Activated CD4-positive, CD25-positive, alpha-beta regulatory T cell treated with anti-CD3 and anti-CD28 coated beads, Interleukin-2, amount 50 U/mL, for 24 hours (primary cell): ENCODE measurements around the gene MCM9.
"Not testable (repeated sequence)": the region's sequence is repeated elsewhere in the genome, so short reads cannot be mapped to it uniquely, and the experiment has no call there.

Source experiments
- ATAC-seq, 2 donors: fragments of 150-1000 bp; cut with Tn5 transposase; one replicate each; pipeline ENCODE4 v1.10.0; 2021; ENCODE audit warnings: mild to moderate bottlenecking in 1 of 2, moderate library complexity in 1 of 2

MCM9 gene

DNA sequence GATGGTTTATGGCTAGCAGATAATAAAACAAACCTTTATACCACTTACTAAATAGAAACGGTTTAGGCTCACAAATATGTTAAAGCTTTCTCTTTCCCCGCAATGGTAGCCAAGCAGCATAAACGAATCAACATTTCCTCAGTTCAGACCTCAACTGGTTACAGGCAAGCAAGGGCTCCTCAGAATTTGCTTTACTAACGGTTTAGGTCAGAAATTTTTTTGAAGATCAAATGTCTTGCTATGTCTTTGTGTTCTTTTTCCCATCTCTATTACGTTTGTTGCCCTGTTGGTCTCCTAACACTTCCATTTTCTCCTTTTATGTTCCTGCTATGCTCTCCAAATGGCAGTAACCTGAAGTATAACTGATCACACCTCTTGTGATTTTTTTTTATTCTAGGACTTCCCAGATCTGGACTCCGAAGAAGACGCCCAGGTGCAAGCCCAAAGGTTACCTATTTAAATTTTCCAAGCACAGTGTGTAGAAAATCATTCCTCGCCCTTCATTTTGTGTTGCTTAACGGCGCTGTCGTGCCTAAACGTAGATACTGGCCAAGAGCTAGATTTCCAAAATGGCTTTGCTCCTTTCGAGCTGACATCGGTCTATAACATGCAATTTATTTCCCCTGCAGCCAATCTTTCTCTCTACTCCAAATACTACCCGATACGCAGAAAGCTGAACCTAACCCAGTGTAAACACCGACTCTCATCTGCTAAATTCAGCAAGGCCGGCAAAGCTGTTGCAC is 41.7 kb downstream of the MCM9 start:
- peak; percentile 8 to 19 for ATAC-seq

DNA sequence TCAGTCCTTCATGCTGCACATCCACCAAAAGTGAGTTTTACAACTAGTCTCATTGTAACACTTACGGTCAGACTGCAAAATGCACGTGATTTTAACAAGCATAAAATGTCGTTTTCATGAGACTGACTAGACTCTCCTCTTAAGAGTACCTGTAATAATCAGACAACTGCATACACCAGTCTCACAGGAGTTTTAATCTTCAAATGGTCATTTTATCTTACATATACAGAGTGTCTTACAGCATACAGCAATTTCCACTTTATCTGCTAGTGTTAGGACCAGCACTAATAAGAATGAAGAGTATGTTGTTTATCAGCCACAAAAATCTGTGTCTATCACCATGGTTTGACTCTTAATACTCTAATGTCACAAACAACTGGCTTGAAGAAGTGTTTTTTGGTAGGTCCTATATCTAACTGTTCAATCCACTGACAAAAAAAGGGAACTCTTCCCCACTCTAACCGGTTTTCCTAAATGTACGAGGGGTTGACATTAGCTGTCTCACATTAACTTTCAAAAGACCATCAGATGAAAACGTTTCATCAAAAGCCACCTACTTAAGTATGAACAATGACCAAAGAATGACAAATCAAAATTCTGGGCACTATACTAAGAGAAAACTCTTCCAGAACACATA is 42.5 kb downstream of the MCM9 start:
- ATAC-seq: no peak

DNA sequence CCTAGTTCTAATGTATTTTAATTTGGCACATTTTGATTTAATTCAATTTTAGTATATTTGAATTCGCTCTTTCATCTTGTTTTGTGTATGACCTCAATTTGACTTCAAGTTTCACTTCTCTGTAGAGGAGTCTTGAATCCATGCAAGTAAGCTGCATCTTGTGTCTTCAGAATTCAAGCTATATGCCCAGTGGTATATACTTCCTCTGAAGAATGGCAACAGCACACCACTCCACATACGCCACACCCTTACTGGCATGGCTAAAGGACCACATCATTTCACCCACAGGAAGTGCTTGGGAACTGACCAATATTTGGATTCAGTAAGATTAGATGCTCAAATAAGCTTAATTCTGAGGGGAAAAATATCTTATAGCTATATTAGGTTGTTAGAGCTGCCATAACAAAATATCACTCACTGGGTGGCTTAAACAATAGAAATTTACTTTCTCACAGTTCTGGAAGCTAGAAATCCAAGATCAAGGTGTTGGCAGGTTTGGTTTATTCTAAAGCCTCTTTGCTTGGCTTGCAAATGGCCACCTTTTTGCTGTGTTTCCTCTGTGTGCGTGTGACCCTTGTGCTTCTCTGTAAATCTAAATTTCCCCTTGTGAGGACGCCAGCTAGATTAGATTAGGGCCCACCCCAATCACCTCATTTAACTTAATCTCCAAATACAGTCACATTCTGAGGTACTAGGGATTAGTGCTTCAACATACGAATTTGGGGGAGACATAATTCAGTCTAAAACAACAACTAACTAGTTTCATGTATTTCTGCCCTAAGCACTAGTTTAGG is 43.8 kb downstream of the MCM9 start:
- ATAC-seq: no peak

DNA sequence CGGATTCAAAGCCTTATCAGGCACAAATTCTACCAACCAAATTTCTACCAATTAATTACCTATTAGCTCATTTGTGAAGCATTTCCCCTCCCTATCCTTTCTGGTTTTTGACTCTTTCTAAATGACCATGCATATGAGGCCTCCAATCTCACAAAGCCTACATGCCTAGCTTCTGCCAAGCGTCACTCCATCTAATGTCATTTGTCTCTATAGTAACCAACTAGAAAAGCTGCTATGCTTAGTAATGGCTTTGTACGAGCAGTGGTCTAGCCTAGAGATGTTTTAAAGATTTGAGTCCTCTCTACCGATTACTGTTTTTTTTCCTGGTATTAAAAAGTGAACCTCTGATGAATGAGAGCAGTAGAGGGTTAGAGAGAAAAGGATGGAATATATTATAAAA is 45.8 kb downstream of the MCM9 start:
- peak; percentile 14 to 41 for ATAC-seq

DNA sequence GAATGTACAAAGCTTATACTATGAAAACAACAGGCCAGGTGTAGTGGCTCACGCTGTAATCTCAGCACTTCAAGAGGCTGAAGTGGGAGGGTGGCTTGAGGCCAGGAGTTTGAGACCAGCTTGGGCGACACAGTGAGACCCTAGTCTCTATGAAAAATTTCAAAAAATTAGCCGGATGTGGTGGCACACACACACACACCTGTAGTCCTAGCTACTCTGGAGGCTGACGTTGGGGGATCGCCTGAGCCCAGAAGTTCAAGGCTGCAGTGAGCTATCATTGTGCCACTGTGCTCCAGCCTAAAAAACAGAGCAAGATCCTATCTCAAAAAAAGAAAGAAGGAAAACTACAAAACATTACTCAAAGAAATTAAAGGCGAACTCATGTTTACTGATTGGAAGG is 48.3 kb downstream of the MCM9 start:
- no peak for ATAC-seq

DNA sequence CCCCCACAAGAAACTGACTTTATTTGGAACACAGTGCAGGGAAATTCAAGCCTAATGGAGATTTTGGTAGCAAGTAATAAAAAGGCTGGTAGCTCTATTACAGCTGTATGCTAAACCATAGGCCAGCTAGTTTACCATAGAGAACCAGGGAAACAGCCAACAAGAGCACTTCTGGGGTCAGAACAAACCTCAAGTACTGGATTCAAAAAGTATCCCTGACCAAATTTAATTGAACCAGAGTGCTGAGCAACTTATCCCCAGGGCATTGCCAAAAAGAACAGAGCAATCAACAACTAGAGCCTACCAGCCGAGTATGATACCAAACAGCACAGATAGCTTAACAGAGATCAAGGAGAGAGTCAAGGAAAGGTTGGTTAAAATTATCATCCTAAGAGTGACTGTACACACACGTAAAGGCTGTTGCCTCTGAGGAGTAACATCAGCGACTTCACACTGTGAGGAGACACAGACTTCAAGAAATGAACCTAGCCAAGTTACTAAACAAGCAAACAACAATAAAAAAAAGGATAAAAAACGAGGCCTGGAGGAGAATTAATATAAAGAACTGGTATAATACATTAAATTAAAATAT is 52.5 kb downstream of the MCM9 start:
- no peak for ATAC-seq

DNA sequence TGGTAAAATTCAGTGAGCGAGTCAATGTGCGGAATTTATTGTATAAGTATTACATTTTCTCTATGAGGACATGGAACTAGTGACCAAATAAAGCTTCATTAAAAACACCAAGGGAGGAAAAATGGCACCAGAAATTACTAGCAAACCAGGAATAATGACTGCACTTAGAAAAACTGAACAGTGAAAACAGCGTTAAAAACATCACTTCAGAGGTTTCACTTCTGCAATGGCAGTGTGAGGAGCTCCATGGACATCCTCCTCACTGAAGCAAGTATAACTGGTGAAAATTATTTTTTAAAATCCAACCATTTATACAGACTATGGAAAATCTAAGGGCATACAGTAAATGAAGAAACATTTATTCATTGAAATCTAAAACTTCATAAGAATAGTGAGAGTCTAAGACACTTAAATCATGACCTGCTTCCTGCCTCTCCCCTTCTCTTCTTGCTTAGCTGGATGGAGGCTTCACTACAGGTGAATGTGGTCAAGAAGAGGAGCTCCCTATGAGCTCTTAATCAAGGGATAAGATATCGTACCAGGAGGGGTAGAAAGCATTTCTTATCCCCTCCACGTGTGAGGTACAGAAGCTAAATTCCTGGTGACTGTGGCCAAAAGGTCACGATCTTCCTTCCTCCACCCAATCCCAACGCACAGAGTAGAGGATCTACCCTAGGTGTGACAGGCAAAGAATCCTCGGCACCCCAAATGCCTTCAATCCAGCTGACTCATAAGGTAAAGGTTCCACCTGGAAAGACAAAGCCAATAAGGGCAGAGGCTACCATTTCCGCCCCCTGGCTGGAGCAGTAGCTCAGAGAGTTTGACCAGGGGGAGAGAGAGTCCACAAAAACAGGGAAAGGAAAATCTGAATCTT is 53.3 kb downstream of the MCM9 start:
- no peak for ATAC-seq

DNA sequence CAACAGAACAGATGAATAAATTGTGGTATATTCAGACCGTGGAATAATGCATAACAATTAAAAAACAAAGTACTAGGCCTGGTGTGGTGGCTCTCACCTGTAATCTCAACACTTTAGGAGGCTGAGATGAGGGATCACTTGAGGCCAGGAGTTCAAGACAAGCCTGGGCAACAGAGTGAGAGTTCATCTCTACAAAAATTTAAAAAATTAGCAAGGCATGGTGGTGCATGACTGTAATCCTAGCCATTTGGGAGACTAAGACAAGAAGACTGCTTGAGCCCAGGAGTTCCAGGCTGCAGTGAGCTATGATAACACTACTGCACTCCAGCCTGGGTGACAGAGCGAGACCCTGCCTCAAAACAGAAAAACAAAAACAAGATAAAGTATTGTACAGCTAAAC is 57.2 kb downstream of the MCM9 start:
- no peak for ATAC-seq

DNA sequence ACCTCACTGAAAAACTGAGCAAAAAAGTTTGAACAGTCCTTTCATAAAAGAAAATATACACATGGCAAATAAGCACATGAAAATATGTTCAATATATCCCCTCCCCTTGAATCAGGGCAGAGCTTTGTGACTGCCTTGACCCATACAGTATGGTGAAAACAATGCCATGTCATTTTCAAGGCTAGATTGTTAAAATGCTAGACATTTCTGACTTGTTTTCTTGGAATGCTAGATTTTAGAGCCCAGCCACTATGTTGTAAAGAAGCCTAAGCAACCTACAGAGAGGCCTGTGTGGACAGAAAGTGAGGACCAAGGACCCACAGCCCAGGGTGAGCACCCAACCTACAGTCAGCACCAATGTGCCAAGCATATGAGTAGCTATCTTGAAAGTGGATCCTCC is 58.1 kb downstream of the MCM9 start:
- ATAC-seq: no peak

DNA sequence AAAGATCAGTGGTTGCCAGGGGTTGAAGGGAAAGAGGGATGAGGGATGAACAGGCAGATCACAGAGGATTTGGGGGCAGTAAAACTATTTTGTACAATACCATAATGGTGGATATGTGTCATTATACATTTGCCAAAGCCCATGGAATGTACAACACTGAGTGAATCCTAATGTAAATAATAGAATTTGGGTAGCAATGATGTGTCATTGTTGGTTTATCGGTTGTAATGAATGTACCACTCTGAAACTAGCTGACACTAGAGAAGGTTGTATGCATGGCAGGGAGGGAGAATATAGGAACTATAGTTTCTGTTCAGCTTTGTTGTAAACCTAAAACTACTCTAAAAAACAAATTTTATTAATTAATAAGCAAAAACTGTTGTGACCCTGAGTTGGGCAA is 58.8 kb downstream of the MCM9 start:
- no peak for ATAC-seq

DNA sequence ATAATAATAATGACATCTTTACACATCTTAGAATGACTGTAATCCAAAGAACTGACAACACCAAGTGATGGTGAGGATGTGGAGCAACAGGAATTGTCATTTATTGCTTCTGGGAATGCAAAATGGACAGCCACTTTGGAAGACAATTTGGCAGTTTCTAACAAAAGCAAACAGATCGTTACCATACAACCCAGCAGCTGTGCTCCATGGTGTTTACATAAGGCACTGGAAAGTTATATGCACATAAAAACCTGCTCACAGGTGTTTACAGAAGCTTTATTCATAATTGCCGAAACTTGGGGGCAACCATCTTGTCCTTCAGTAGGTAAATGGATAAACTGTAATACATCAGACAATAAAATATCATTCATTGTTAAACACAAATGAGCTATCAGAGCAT is 59.3 kb downstream of the MCM9 start:
- ATAC-seq: no peak

DNA sequence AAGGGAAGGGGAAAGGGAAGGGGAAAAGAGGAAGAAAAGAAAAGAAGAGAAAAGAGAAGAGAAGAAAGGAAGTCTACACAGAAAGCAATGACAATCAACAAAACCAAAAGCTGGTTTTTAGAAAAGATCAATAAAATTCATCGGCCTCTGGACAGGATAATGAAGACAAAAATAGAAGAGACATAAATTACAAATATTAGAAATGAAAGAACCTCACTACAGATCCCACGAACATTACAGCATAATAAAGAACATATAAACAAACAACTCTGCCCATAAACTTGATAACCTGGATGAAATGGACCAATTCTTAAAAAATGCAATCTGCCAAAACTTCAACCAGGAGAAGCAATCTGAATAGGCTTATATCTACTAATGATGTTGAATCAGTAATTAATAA is 61.7 kb downstream of the MCM9 start:
- ATAC-seq: no peak

DNA sequence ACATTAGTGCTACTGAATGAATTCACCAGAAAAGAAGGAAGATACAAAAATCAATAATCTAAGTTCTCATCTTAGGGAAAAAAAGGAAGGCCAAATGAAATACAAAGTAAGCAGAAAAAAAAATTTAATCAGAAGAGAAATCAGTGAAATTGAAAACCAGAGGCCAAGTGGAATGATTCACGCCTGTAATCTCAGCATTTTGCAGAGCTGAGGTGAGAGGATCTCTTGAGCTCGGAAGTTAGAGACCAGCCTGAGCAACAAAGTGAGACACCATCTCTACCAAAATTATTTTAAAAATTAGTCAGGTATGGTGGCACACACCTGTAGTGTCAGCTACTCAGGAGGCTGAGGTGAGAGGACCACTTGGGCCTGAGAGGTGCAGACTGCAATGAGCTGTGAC is 62.2 kb downstream of the MCM9 start:
- ATAC-seq: no peak

DNA sequence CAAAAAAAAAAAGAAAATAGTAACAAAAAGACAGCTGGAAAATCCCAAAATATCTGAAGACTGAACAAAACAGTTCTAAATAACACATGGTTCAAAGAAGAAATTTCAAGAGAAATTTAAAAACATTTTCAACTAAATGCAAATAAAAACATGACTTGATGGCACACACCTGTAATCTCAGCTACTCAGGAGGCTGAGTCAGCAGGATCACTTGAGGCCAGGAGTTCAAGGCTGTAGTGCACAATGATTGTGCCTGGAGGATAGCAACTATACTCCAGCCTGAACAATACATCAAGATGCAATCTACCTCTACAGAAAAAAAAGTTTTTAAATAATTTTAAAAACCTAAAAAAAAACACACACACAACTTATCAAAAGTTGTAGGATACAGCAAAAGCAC is 62.6 kb downstream of the MCM9 start:
- ATAC-seq: no peak

DNA sequence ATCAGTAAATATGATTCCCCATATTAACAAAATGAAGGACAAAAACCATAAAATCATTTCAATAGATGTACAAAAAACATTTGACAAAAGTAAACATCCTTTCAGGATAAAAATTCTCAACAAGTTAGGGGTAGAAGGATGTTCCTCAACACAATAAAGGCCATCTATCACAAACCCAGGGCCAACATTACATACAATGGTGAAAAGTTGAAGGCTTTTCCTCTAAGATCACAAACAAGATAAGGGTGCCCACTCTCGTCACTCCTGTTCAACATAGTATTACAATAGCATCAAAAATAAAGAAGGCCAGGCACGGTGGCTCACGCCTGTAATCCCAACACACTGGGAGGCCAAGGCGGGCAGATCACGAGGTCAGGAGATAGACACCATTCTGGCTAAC is 63.6 kb downstream of the MCM9 start:
- no peak for ATAC-seq

DNA sequence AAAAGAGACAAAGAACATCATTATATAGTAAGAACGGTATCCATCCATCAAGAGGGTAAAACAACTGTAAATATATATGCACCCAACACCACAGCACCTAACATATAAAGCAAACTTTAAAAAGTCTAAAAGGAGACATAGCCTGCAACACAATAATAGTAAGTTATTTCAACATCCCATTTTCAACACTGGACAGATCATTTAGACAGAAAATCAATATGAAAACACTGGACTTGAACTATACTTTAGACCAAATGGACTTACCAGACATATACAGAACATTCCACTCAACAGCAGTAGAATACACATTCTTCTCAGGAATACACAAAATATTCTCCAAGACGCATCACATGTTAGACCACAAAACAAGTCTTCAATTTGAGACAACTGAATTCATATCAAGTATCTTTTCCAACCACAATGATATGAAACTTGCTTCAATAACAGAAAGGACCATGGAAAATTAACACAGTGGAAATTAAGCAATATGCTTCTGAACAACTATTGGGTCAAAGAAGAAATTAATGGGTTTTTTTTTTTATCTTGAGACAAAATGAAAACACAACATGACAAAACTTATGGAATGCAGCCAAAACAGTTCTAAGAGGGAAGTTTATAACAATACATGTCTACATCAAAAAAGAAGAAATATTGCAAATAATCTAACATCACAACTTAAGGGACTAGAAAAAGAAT is 64.9 kb downstream of the MCM9 start:
- ATAC-seq: no peak

DNA sequence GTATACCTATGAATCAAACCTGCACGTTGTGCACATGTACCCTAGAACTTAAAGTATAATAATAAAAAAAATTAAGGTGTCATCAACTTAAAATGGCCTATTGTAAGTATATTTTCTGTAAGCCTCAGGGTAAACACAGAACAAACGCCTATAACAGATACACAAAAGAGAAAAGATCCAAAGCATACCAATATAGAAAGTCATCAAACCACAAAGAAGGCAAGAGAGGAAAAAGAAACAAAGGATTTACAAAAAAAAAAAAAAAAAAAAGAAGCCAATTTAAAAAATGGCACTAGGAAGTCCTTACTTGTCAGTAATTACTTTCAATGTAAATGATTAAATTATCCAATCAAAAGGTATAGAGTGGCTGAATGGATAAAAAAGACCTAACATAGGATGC is 65.6 kb downstream of the MCM9 start:
- ATAC-seq: no peak

DNA sequence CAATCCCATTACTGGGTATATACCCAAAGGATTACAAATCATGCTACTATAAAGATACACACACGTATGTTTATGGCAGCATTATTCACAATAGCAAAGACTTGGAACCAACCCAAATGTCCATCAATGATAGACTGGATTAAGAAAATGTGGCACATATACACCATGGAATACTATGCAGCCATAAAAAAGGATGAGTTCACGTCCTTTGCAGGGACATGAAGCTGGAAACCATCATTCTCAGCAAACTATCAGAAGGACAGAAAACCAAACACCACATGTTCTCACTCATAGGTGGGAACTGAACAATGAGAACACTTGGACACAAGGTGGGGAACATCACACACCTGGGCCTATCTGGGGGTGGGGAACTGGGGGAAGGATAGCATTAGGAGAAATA is 66.1 kb downstream of the MCM9 start:
- ATAC-seq: not testable (repeated sequence)

DNA sequence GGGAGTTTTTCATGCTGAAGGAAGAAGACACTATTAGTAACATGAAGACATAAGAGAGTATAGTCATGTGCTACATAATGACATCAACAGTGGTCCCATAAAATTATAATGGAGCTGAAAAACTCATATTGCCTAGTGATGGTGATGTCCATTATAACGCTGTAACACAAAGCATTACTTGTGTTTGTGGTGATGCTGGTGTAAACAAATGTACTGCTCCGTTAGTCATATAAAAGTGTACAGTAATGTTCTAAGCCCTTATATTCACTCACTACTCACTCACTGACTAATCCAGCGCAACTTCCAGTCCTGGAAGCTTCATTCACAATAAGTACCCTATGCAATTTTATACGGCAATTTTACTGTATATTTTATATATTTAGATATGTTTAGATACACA is 67.8 kb downstream of the MCM9 start:
- no peak for ATAC-seq

DNA sequence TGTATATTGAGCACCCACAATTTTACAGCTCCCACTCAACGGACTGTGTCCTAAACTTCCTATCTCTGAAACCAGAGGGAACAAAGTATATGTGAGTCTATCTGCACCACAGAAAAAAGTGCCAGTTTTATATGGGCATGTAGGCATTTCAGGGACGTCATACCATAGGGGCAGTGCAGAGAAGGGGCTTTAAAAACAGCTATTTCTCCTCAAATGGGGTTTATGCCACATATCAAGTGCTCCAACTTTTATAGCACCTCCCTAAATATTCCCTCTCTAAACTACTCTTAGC is 69.9 kb downstream of the MCM9 start:
- ATAC-seq: no peak

DNA sequence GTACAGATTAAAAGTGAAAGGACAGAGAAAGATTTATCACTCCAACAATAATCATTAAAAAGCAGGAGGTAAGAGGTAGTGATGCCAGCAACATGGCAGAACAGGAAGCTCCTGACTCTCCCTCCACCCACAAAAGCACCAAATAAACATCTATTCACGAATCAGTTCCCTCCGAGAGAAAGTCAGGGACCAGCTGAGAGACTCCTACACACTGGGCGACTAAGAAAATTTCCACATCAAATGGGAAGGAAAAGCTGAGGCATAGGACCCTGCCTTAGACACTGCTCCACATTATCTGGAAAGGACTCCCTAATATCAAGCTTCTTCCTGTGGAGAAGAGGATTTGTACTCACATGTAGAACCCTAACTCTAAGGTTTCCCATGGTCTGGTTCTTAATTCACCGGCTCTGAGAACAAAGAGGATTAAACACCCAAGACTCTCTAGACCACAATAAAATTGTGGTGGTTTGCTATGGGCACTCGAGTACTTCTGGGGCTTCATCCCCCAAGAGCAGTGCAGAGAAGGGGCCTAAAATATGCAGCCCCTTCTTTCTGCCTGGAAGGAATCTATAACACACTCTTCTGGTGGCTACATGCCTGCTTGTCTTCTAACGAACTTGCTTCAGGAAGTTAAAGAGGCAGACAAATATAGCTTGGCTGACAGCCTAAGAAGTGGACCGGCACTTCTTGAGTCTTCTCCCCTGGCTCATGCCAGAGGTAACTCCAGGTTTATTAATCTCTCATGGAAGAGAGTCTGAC is 70.4 kb downstream of the MCM9 start:
- ATAC-seq: no peak
